ENCODE results near the gene ZNF70. TPM values are rescaled to one million over a fixed set of nuclear protein-coding genes. Genes with fewer than 3 reads are reported as not detected.

The ZNF70 gene
- total and polyA plus RNA-seq, 2 donors (not counting 1 experiment from before 2014, with no cell fraction given): 2.1 to 8.3 TPM

GRCh38 chr22:23713696-23714595, 37.0 kb downstream of the ZNF70 start:
- Histone ChIP-seq H3K4me3 (ENCODE audit: control extremely low read depth in 1 of 5, extremely low read depth in 1 of 5, insufficient read depth in 1 of 5, low read depth in 2 of 5, low read length in 4 of 5) (no peak overlapping the region), H3K79me2 (ENCODE audit: control insufficient read depth, insufficient read depth, low read length) (peaks cover 34% of the 10 kb centered on the region), H2AFZ (ENCODE audit: insufficient read depth, low read depth, low read length, poor library complexity, severe bottlenecking) (no peak overlapping the region), H3K4me2 (replicated peaks; ENCODE audit: low read depth, low read length, poor library complexity, severe bottlenecking) (no peak overlapping the region), H3K9ac (ENCODE audit: low read length) (no peak overlapping the region), H3K4me1 (ENCODE audit: control insufficient read depth in 2 of 2, insufficient read depth in 2 of 2, low read length in 2 of 2) (peaks cover 13 to 19% of the 10 kb centered on the region in 2 donors), H3K27me3 (replicated peaks in 1 of 4; ENCODE audit: control extremely low read depth in 1 of 4, control insufficient read depth in 3 of 4, insufficient read depth in 4 of 4, low read length in 3 of 4) (no peaks in the 10 kb centered on the region), H4K20me1 (ENCODE audit: control insufficient read depth, insufficient read depth, low read length, poor library complexity, severe bottlenecking) (no peaks in the 10 kb centered on the region), H3K36me3 (replicated peaks in 1 of 2; ENCODE audit: control extremely low read depth in 1 of 2, control insufficient read depth in 1 of 2, extremely low read depth in 1 of 2, insufficient read depth in 2 of 2, low read length in 1 of 2) (peaks cover 0 to 45% of the 10 kb centered on the region in 2 experiments), H3K27ac (ENCODE audit: low read length in 2 of 2) (no peak overlapping the region), H3K9me3 (ENCODE audit: control extremely low read depth in 1 of 3, control insufficient read depth in 2 of 3, insufficient read depth in 1 of 3, low read length in 2 of 3) (no peaks in the 10 kb centered on the region)
- DNase-seq (no peak), ATAC-seq (ENCODE audit: low read depth) (no peak)
- intact Hi-C loops (cut with micrococcal nuclease): no loop called here
- TF ChIP-seq EZH2 (IDR thresholded peaks at IDR 0.05; ENCODE audit: borderline replicate concordance, insufficient read depth, low read depth, low read length, poor library complexity, severe bottlenecking) (no peak), CTCF (IDR thresholded peaks at IDR 0.05) (no peak)
- Mint-ChIP-seq H3K27ac (peak overlapping the region; percentile 32), H3K9me3 (ENCODE audit: insufficient read depth) (no peaks in the 10 kb centered on the region), H3K27me3 (no peaks in the 10 kb centered on the region), H3K4me1 (peaks cover 20% of the 10 kb centered on the region), H3K4me3 (peak overlapping the region; percentile 26)
- 91% methylated on average over 19 of the region's 28 CpGs for WGBS (ENCODE audit: insufficient coverage)
- ChIA-PET POLR2A (interaction anchor here (1.4 kb wide), 1 partner anchor 18 kb away, joined by 3 read pairs; no protein-coding TSS in a partner anchor), CTCF (interaction anchor here (0.6 to 1.0 kb wide), 2 partner anchors 16 to 154 kb away, joined by 3 to 4 read pairs; no protein-coding TSS in a partner anchor)

- Histone ChIP-seq H3K4me3 (ENCODE audit: control extremely low read depth in 1 of 5, extremely low read depth in 1 of 5, insufficient read depth in 1 of 5, low read depth in 2 of 5, low read length in 4 of 5) (no peak overlapping the region), H3K4me2 (replicated peaks; ENCODE audit: low read depth, low read length, poor library complexity, severe bottlenecking) (no peak overlapping the region), H4K20me1 (ENCODE audit: control insufficient read depth, insufficient read depth, low read length, poor library complexity, severe bottlenecking) (no peaks in the 10 kb centered on the region), H3K36me3 (replicated peaks in 1 of 2; ENCODE audit: control extremely low read depth in 1 of 2, control insufficient read depth in 1 of 2, extremely low read depth in 1 of 2, insufficient read depth in 2 of 2, low read length in 1 of 2) (peaks cover 0 to 60% of the 10 kb centered on the region in 2 experiments), H3K79me2 (ENCODE audit: control insufficient read depth, insufficient read depth, low read length) (peaks cover 31% of the 10 kb centered on the region), H3K4me1 (ENCODE audit: control insufficient read depth in 2 of 2, insufficient read depth in 2 of 2, low read length in 2 of 2) (peaks cover 10 to 15% of the 10 kb centered on the region in 2 donors), H3K27me3 (replicated peaks in 1 of 4; ENCODE audit: control extremely low read depth in 1 of 4, control insufficient read depth in 3 of 4, insufficient read depth in 4 of 4, low read length in 3 of 4) (no peaks in the 10 kb centered on the region), H3K9me3 (ENCODE audit: control extremely low read depth in 1 of 3, control insufficient read depth in 2 of 3, insufficient read depth in 1 of 3, low read length in 2 of 3) (no peaks in the 10 kb centered on the region), H3K9ac (ENCODE audit: low read length) (no peak overlapping the region), H3K27ac (ENCODE audit: low read length in 2 of 2) (no peak overlapping the region), H2AFZ (ENCODE audit: insufficient read depth, low read depth, low read length, poor library complexity, severe bottlenecking) (no peak overlapping the region)
- peaks cover 14% of the 10 kb centered on the region for H3K4me1 Mint-ChIP-seq
- no peak overlapping the region for H3K4me3 Mint-ChIP-seq
- H3K27me3 Mint-ChIP-seq: no peaks in the 10 kb centered on the region
- H3K27ac Mint-ChIP-seq: no peak overlapping the region
- H3K9me3 Mint-ChIP-seq (ENCODE audit: insufficient read depth): no peaks in the 10 kb centered on the region
- ChIA-PET POLR2A (interaction anchor here (0.6 kb wide), 1 partner anchor 87 kb away, joined by 3 read pairs; no protein-coding TSS in a partner anchor), CTCF (interaction anchor here (1.4 kb wide), 1 partner anchor 62 kb away, joined by 3 read pairs; no protein-coding TSS in a partner anchor)
- intact Hi-C loops (cut with micrococcal nuclease): no loop called here
- DNase-seq (no peak), ATAC-seq (ENCODE audit: low read depth) (no peak)
- no peak for TF ChIP-seq CTCF (IDR thresholded peaks at IDR 0.05)
- TF ChIP-seq EZH2 (IDR thresholded peaks at IDR 0.05; ENCODE audit: borderline replicate concordance, insufficient read depth, low read depth, low read length, poor library complexity, severe bottlenecking): no peak
- WGBS (ENCODE audit: insufficient coverage): 92% methylated on average over 10 of the region's 12 CpGs
Measured at GRCh38 chr22:23712256-23712655, 38.7 kb downstream of the ZNF70 start.

Measured in B cell (primary cell).